ENCODE data around the gene ANAPC4. TPM values are rescaled to one million over a fixed set of nuclear protein-coding genes. Genes with fewer than 3 reads are reported as not detected.

Gene ANAPC4
- total and polyA plus RNA-seq, 2 experiments from 2014 or later: 19.7 to 22.0 TPM

- Histone ChIP-seq H3F3A (ENCODE audit: insufficient read depth) (no peaks in the 10 kb centered on the region), H3K36me3 (ENCODE audit: low read depth) (no peaks in the 10 kb centered on the region), H3K9me2 (ENCODE audit: insufficient read depth) (no peaks in the 10 kb centered on the region), H3K27me3 (replicated peaks; ENCODE audit: insufficient read depth) (no peaks in the 10 kb centered on the region), H3K4me3 (no peak overlapping the region), H3K9ac (no peak overlapping the region), H3K4me2 (ENCODE audit: unreplicated experiment) (no peak overlapping the region), H3K27ac (no peak overlapping the region), H3K79me2 (ENCODE audit: insufficient read depth) (peaks cover 13% of the 10 kb centered on the region), H3K9me3 (ENCODE audit: low read depth) (no peaks in the 10 kb centered on the region), H4K20me1 (ENCODE audit: insufficient read depth) (no peaks in the 10 kb centered on the region), H2AFZ (no peak overlapping the region), H3K4me1 (ENCODE audit: insufficient read depth) (no peaks in the 10 kb centered on the region)
- DNase-seq: no peak
- 91 to 95% methylated on average over 12 of the region's 12 CpGs for WGBS, 2 experiments (ENCODE audit: low coverage in 1 of 2, low lambda C conversion rate in 2 of 2, missing lambda C conversion rate in 2 of 2)
- no peak for TF ChIP-seq EZH2phosphoT487 (IDR thresholded peaks at IDR 0.05; ENCODE audit: insufficient read depth, low read depth)
- no peak for TF ChIP-seq EZH2 (IDR thresholded peaks at IDR 0.05; ENCODE audit: insufficient read depth, poor library complexity, severe bottlenecking)
- in situ Hi-C loops (cut with MboI): no loop called here
Observed at GRCh38 chr4:25330905-25331808, 45.9 kb upstream of the ANAPC4 start.

DNA sequence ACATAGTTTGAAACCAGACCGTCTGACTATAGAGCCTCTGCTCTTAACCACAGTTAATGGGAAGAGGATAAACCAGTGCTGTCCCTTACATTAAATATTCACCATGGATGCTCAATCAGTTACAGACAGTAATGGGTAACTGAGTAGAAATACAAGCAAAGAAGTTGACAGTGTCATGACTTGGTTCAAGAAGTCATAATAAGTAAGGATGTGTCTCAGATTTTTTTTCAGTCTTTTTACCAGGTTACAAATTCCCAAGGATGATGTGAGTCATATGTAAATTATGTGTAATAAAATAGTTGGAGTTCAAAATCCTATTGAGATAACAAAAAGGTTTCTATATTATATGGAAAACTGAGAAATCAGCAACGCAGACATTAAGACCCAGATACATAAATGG, 33.4 kb upstream of the ANAPC4 start:
- peak; percentile 34 for DNase-seq

GRCh38 chr4:25345744-25346143, 31.3 kb upstream of the ANAPC4 start:
- Histone ChIP-seq H3K27me3 (replicated peaks; ENCODE audit: insufficient read depth) (no peaks in the 10 kb centered on the region), H3K9ac (no peak overlapping the region), H3K4me3 (no peak overlapping the region), H2AFZ (no peak overlapping the region), H4K20me1 (ENCODE audit: insufficient read depth) (no peaks in the 10 kb centered on the region), H3K27ac (no peak overlapping the region), H3K4me1 (ENCODE audit: insufficient read depth) (peaks cover 8% of the 10 kb centered on the region), H3K4me2 (ENCODE audit: unreplicated experiment) (no peak overlapping the region), H3F3A (ENCODE audit: insufficient read depth) (no peaks in the 10 kb centered on the region), H3K9me3 (ENCODE audit: low read depth) (no peaks in the 10 kb centered on the region), H3K9me2 (ENCODE audit: insufficient read depth) (no peaks in the 10 kb centered on the region), H3K36me3 (ENCODE audit: low read depth) (no peaks in the 10 kb centered on the region), H3K79me2 (ENCODE audit: insufficient read depth) (0 out of 2 replicates have a peak, but pooled peaks cover 8% of the 10 kb centered on the region)
- TF ChIP-seq EZH2 (IDR thresholded peaks at IDR 0.05; ENCODE audit: insufficient read depth, poor library complexity, severe bottlenecking): no peak
- TF ChIP-seq EZH2phosphoT487 (IDR thresholded peaks at IDR 0.05; ENCODE audit: insufficient read depth, low read depth): no peak
- no peak for DNase-seq
- in situ Hi-C loops (cut with MboI): no loop called here
- 57 to 65% methylated on average over 5 of the region's 5 CpGs for WGBS, 2 experiments (ENCODE audit: low coverage in 1 of 2, low lambda C conversion rate in 2 of 2, missing lambda C conversion rate in 2 of 2)

More for the DNA sequence above, 33.4 kb upstream of the ANAPC4 start:
- in situ Hi-C loops (cut with MboI): no loop called here
- no peak for TF ChIP-seq EZH2 (IDR thresholded peaks at IDR 0.05; ENCODE audit: insufficient read depth, poor library complexity, severe bottlenecking)
- no peak for TF ChIP-seq EZH2phosphoT487 (IDR thresholded peaks at IDR 0.05; ENCODE audit: insufficient read depth, low read depth)
- Histone ChIP-seq H3K4me2 (ENCODE audit: unreplicated experiment) (no peak overlapping the region), H3F3A (ENCODE audit: insufficient read depth) (no peaks in the 10 kb centered on the region), H4K20me1 (ENCODE audit: insufficient read depth) (no peaks in the 10 kb centered on the region), H3K9me2 (ENCODE audit: insufficient read depth) (no peaks in the 10 kb centered on the region), H3K9ac (no peak overlapping the region), H3K79me2 (ENCODE audit: insufficient read depth) (0 out of 2 replicates have a peak, but pooled peaks cover 8% of the 10 kb centered on the region), H3K27me3 (replicated peaks; ENCODE audit: insufficient read depth) (no peaks in the 10 kb centered on the region), H3K4me1 (ENCODE audit: insufficient read depth) (peaks cover 8% of the 10 kb centered on the region), H2AFZ (no peak overlapping the region), H3K36me3 (ENCODE audit: low read depth) (no peaks in the 10 kb centered on the region), H3K4me3 (no peak overlapping the region), H3K9me3 (ENCODE audit: low read depth) (no peaks in the 10 kb centered on the region), H3K27ac (no peak overlapping the region)
- WGBS, 2 experiments (ENCODE audit: low coverage in 1 of 2, low lambda C conversion rate in 2 of 2, missing lambda C conversion rate in 2 of 2): 97 to 98% methylated on average over 2 of the region's 2 CpGs

- H2AFZ ChIP-seq: no peak overlapping the region
- H3K4me2 ChIP-seq (ENCODE audit: unreplicated experiment): no peak overlapping the region
- peaks cover 14% of the 10 kb centered on the region for H3K4me1 ChIP-seq (ENCODE audit: insufficient read depth)
- no peak overlapping the region for H3K4me3 ChIP-seq
- DNase-seq: no peak
- H3F3A ChIP-seq (ENCODE audit: insufficient read depth): peaks cover 5% of the 10 kb centered on the region
- 91 to 98% methylated on average over 3 of the region's 3 CpGs for whole genome bisulfite sequencing, 2 experiments (ENCODE audit: low coverage in 1 of 2, low lambda C conversion rate in 2 of 2, missing lambda C conversion rate in 2 of 2)
- H3K9me2 ChIP-seq (ENCODE audit: insufficient read depth): no peaks in the 10 kb centered on the region
- H3K79me2 ChIP-seq (ENCODE audit: insufficient read depth): 0 out of 2 replicates have a peak, but pooled peaks cover 4% of the 10 kb centered on the region
- H4K20me1 ChIP-seq (ENCODE audit: insufficient read depth): no peaks in the 10 kb centered on the region
- H3K27me3 ChIP-seq (replicated peaks; ENCODE audit: insufficient read depth): no peaks in the 10 kb centered on the region
- H3K9me3 ChIP-seq (ENCODE audit: low read depth): no peaks in the 10 kb centered on the region
- no peak overlapping the region for H3K27ac ChIP-seq
- no peak overlapping the region for H3K9ac ChIP-seq
- in situ Hi-C loops (cut with MboI): no loop called here
- no peaks in the 10 kb centered on the region for H3K36me3 ChIP-seq (ENCODE audit: low read depth)
- no peak for TF ChIP-seq EZH2phosphoT487 (IDR thresholded peaks at IDR 0.05; ENCODE audit: insufficient read depth, low read depth)
- no peak for TF ChIP-seq EZH2 (IDR thresholded peaks at IDR 0.05; ENCODE audit: insufficient read depth, poor library complexity, severe bottlenecking)
Observed at GRCh38 chr4:25346913-25347312, 30.1 kb upstream of the ANAPC4 start.
